ENCODE results near the gene LURAP1L.

LURAP1L gene

DNA sequence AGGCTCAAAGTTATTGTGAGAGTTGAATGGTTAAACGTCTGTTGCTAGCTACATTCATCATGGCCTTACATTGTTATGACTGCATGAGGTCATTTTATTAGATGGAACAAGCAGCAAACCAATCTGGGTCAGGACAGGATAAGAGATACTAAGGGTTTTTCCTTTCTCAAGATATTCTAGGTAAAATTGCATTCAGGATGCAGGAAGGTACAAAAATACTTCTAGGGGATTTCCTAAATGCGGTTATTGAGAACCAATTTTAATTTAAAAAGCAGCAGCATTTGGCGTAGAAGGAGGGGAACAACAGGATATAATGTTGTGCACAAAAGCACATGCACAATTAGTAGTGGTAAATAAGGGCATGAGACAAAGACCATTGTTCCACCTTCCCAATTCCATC lies 39.2 kb upstream of the LURAP1L start:
- Histone ChIP-seq H3K4me3 (ENCODE audit: low read depth in 1 of 2, low read length in 1 of 2) (no peak overlapping the region), H3K27ac (no peak overlapping the region), H3K36me3 (no peaks in the 10 kb centered on the region), H3K4me1 (ENCODE audit: control insufficient read depth in 1 of 2, insufficient read depth in 1 of 2, low read depth in 1 of 2, low read length in 1 of 2) (no peaks in the 10 kb centered on the region), H3K27me3 (no peaks in the 10 kb centered on the region), H3K9me3 (no peaks in the 10 kb centered on the region)
- TF ChIP-seq, protein P1, sequence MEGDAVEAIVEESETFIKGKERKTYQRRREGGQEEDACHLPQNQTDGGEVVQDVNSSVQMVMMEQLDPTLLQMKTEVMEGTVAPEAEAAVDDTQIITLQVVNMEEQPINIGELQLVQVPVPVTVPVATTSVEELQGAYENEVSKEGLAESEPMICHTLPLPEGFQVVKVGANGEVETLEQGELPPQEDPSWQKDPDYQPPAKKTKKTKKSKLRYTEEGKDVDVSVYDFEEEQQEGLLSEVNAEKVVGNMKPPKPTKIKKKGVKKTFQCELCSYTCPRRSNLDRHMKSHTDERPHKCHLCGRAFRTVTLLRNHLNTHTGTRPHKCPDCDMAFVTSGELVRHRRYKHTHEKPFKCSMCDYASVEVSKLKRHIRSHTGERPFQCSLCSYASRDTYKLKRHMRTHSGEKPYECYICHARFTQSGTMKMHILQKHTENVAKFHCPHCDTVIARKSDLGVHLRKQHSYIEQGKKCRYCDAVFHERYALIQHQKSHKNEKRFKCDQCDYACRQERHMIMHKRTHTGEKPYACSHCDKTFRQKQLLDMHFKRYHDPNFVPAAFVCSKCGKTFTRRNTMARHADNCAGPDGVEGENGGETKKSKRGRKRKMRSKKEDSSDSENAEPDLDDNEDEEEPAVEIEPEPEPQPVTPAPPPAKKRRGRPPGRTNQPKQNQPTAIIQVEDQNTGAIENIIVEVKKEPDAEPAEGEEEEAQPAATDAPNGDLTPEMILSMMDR (IDR thresholded peaks at IDR 0.05): no peak

DNA sequence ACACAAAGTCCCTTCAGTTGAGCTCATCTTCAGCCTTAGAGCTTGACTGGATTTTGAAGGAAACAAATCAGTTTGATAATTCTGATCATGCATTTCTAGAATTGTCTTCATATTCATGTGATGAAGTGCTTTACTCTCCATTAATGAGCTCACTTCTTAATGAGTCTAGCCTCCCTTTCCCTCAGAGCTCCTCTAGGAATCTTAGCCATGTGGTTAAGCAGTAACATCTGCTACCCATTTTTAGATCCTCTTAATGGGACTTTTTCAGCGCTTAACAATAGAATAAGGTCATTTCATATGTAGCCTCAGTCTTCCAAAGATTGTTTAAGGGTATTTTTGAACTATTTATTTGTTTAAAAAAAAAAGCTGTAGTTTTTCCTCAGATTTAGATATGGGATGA lies 36.9 kb upstream of the LURAP1L start:
- TF ChIP-seq, protein P1 (IDR thresholded peaks at IDR 0.05): no peak
- Histone ChIP-seq H3K4me1 (ENCODE audit: control insufficient read depth in 1 of 2, insufficient read depth in 1 of 2, low read depth in 1 of 2, low read length in 1 of 2) (no peaks in the 10 kb centered on the region), H3K27ac (no peak overlapping the region), H3K27me3 (no peaks in the 10 kb centered on the region), H3K4me3 (ENCODE audit: low read depth in 1 of 2, low read length in 1 of 2) (no peak overlapping the region), H3K36me3 (no peaks in the 10 kb centered on the region), H3K9me3 (no peaks in the 10 kb centered on the region)

DNA sequence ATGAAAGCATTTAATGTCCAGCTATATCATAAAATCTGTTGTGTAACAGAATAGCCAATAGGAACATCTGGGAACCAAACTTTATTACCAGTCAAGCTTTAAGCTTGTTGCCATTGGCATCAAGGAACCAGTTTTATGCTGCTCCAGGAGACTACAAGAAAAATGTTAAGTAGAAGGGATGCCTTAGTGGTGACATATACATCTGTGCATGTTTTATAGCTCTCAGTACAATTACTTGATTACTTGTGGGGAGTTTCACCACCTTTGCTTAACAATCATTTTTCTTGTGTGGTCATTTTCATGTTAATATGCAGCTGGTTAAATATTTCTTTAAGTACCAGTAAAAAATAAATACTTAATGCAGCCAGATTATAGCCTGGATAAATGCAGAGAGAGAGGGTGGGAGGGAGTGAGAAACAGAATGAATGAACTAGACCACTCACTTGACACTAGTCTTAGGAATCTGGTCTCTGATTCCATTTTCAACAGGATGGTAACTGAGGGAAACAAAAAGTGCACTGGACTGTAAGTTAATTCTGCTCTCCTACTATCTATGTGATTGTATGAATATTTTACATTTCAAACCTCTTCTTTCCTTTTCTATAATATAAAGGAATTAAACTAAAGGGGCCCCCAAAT lies 35.7 kb upstream of the LURAP1L start:
- TF ChIP-seq, protein P1 (IDR thresholded peaks at IDR 0.05): no peak
- Histone ChIP-seq H3K27me3 (no peaks in the 10 kb centered on the region), H3K9me3 (no peaks in the 10 kb centered on the region), H3K4me3 (ENCODE audit: low read depth in 1 of 2, low read length in 1 of 2) (no peak overlapping the region), H3K36me3 (no peaks in the 10 kb centered on the region), H3K4me1 (ENCODE audit: control insufficient read depth in 1 of 2, insufficient read depth in 1 of 2, low read depth in 1 of 2, low read length in 1 of 2) (no peaks in the 10 kb centered on the region), H3K27ac (no peak overlapping the region)

DNA sequence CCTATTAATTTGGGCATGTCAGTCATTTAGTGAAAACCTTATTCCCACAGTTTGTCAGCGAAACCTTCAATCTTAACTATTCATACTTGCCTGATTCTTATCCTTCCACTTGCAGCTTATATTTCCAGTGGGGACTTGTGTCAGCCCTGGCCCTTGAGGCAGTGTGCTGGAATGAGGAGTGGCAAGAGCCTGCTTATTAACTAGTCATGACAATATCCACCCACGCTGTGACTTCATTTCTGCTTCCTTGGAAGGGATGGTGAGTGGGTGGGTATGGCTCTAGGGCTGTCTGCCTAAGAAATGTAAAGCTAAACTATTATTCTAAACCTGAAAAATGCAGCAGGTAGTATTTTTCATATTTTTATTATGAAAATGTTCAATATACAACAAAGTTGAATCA lies 34.0 kb upstream of the LURAP1L start:
- Histone ChIP-seq H3K4me3 (ENCODE audit: low read depth in 1 of 2, low read length in 1 of 2) (no peak overlapping the region), H3K27me3 (no peaks in the 10 kb centered on the region), H3K9me3 (no peaks in the 10 kb centered on the region), H3K27ac (no peak overlapping the region), H3K4me1 (ENCODE audit: control insufficient read depth in 1 of 2, insufficient read depth in 1 of 2, low read depth in 1 of 2, low read length in 1 of 2) (no peaks in the 10 kb centered on the region), H3K36me3 (no peaks in the 10 kb centered on the region)
- TF ChIP-seq, protein P1 (IDR thresholded peaks at IDR 0.05): no peak

DNA sequence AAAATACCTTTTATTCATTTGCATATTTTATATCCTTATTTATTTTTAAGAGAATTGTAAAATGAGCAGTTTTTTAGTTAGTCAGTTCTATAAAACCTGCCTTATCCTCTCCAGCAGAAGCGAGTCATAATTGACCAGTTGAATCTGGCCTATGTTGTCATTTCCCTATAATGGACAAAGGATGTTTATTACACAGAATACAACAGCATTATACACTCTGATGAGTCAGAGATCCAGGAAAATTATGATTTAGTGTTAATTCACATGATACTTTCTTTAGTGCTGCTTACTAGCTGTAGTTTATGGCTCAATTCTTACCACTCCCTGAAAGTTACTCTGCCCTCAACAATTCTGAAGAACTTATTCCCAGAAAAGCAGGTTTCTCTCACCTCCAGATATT lies 26.8 kb upstream of the LURAP1L start:
- H3K27me3 ChIP-seq: no peaks in the 10 kb centered on the region
- no peak overlapping the region for H3K27ac ChIP-seq
- H3K4me3 ChIP-seq (ENCODE audit: low read depth in 1 of 2, low read length in 1 of 2): no peak overlapping the region
- H3K36me3 ChIP-seq: no peaks in the 10 kb centered on the region
- TF ChIP-seq, protein P1 (IDR thresholded peaks at IDR 0.05): no peak
- H3K9me3 ChIP-seq: no peaks in the 10 kb centered on the region
- no peaks in the 10 kb centered on the region for H3K4me1 ChIP-seq (ENCODE audit: control insufficient read depth in 1 of 2, insufficient read depth in 1 of 2, low read depth in 1 of 2, low read length in 1 of 2)
